CD4-positive, alpha-beta T cell treated with Interleukin-15 for 4 hours (primary cell): ENCODE measurements around the gene ARHGEF33.
"Not testable (repeated sequence)": the region's sequence is repeated elsewhere in the genome, so short reads cannot be mapped to it uniquely, and the experiment has no call there.

Experiments
- DNase-seq: peaks from one replicate; pipeline ENCODE4 v3.0.0-alpha.2; 2020; ENCODE audit warnings: low spot score

ARHGEF33 gene

DNA sequence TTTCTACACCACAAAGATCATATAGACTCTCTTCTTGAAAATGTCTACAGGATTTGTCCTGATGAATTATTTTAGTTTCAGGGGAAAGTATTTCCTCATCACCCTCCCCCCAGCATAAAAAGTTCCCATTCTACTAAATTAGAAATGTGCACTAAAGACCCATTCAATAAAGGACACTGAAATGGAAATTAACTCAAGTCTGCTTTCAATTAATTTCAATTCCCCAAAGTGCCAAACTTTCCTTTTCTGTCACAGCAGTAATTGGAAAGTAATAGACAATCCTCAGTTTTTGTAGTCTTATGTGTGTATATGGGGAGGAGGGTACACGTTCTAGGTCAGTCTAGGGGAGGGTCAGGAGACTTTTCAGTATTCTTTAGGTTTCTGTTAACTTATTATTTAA, 21.5 kb downstream of the ARHGEF33 start:
- no peak for DNase-seq

DNA sequence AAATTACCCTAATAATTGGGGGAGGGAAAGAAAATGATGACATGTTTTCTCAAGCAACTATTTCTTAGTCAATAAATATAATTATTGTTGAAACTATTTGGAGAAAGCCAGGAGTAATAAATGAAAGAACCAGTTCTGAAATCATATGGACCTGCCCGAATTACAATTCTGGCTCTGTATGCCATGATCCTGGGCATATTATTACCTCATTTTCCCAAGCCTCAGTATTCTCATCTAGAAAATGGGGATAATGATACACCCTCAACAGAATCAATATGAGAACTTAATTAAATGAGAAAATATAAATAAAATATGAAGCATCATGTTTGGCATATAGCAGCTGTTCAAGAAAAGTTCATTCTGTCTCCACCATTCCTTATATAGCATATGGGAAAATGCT, 22.9 kb downstream of the ARHGEF33 start:
- DNase-seq: no peak

DNA sequence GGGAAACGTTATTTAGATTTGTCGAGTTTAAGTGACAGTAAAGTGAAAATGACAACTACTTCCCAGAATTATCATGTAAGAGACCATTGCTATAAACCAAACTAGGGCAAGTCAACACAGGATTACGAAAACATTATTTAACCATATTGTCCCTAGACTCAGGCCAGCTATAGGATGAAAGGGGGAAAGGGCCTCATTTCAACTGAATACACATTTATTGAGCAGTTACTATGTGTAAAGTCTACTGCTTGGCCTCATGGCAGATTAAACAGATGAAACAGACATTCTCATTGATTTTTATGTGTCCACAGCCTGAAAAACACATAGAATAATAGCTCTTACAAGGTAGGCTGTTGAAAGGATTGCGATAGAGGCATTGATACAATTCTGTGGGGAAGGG, 32.7 kb downstream of the ARHGEF33 start:
- DNase-seq: no peak

DNA sequence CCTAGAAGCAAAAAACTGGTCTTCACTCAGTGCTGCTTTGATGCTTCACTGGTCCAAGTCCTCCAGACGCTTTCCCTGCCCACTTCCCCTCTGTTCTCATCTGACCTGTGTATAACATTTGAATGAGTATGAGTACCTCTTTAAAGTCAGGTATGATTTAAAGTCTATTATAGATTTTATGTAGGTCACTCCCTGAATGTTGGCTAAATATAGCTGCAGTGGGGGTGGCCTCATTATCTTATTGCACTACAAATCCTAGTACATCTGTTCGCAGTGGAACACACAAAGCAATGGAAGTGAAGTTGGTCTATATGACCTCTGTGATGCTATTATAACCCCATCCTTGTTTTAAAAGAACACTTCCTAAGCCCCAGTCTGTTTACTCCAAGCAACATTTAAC, 33.2 kb downstream of the ARHGEF33 start:
- no peak for DNase-seq

DNA sequence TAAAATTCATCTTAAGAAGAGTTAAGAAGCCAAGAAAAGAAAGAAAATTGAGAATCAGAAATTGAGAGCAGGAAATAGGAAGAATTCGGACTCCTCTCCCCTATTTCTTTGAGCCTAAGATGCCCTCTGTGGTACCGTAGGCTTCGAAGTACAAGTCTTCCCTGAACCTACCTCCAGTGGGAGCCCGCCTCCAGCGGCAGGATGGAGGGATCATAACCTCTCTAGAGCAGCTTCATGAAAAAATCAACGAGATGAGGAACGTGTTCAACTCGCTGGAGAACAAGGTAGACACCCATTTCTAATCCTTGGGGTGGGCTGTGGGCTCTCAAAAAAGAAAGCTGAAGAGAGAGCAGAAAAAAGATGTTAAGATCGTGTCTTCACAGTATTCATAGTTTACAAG, 36.3 kb downstream of the ARHGEF33 start:
- no peak for DNase-seq

DNA sequence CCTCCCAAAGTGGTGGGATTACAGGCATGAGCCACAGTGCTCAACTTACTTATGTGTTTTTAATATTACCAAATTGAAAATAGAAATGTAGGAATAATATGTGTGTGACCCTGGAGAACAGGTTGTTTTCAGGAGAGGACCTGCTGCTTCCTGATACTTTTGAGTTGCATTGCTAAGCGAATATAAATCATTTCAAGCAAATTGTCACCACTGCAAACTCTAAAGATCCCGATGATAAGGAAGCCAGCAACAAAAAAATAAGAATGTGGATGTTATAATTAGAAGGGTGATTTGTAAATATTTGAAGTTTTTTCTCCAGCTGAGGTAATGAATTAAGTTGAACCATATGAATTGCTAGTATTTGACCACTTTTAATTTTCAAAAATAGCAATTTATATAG, 40.9 kb downstream of the ARHGEF33 start:
- DNase-seq: no peak

DNA sequence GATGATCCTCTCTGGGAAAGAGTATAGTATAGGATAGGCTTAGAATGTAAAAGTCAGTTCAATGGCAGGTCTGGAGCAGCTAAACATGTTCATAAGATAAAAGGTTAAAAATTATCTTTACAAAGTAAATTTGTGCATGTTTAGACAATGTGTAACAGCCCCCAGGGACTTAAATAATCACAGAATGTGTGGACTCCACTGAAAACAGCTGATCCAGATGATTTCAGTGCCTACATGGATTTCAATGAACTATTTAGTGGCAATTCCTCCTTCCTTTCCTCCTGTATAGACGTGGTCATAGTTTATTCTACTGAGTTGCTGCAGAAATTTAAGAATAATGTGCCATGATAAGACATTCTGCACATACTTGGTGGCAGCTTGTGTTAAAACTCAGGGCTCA, 42.9 kb downstream of the ARHGEF33 start:
- DNase-seq: no peak

DNA sequence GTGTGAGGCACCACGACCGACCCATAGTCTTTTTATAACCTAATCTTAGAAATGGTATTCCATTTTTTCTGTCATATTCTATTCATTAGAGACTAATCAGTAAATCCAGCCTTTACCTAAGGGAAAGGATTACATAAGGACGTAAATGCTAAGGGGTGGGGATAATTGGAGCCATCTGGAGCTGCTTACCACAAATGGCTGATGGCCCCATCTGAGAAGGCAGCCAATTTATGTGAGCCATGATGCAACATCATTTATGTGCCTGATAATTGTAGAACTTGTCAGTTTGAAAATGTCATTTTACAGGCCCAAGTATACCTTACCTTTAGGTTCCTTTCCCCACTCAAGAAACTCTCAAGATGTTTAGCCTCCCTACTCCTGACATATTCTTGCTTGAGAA, 44.0 kb downstream of the ARHGEF33 start:
- DNase-seq: no peak

DNA sequence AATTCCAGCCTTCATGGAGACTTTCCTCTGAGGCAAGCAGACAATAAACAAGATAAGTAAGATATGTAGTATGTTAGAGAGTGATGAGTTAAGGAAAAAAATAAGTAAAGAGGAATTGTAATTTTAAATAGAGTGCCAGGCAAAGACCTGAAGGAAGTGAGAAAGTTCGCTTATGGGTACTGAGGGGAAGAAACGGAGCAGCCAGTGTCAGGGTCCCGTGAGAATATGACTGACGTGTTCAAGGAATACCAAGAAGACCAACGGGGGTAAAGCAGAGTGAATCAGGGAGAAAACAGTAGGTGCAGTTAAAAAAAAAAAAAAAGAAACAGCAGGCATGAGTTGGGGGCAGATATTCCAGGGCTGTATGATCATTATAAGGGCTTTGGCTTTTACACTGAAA, 45.1 kb downstream of the ARHGEF33 start:
- DNase-seq: no peak

DNA sequence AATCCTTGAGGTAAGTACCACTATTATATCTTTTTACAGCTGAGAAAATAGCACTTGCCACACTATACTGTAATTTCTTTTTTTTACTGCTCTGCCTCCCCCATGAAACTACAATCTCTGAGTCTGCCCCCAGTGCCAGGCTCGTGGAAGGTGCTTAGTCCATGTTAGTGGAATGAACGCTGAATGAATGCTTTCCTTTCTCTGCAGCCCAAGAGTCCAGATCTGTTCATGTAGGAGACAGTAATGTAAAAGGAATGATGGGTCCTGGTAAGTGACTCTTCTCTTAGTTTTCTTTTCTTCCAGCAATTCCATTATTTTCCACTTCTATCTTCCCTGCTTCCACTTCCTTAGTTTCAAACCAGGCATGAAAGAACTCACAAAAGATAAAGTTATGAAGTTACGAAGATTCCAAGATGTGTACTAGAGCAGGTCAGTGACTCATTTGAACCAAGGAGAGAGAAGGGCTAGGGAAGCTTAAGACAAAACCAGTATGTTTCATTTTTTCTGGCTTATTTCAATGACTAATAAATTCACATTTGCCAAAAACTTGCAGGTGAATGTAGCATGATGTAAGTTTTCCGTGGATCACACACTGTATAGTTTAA, 46.0 kb downstream of the ARHGEF33 start:
- no peak for DNase-seq

DNA sequence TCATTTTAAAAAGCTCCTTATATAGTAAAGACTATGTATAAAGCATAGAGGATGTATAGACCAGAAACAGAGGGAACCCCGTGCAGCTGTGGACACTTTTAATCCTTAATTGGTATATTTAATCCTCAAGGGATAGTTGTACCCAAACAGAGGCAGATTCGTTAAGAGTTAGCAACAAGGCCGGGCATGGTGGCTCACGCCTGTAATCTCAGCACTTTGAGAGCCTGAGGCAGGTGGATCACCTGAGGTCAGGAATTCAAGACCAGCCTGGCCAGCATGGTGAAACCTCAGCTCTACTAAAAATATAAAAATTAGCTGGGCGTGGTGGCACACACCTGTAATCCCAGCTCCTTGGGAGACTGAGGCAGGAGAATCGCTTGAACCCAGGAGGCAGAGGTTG, 46.8 kb downstream of the ARHGEF33 start:
- DNase-seq: not testable (repeated sequence)

DNA sequence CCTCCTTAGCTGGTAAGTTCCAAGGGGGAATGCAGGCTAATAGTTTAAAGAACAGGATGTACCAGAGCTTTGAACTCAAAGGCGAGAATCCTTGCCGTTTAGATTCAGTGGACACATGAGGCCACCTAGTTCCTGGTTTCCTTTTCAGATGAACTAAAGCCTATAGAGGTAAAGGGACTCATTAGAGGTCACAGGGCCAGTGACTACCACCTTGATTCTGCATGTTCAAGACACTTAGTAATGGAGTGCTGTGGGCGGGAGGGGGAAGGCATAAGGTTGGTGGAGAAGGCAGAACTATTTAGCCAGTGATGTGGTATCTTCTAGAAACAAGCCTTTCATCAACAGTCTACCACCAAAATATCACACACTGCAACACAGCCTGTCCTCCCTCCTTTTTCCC, 47.9 kb downstream of the ARHGEF33 start:
- no peak for DNase-seq

DNA sequence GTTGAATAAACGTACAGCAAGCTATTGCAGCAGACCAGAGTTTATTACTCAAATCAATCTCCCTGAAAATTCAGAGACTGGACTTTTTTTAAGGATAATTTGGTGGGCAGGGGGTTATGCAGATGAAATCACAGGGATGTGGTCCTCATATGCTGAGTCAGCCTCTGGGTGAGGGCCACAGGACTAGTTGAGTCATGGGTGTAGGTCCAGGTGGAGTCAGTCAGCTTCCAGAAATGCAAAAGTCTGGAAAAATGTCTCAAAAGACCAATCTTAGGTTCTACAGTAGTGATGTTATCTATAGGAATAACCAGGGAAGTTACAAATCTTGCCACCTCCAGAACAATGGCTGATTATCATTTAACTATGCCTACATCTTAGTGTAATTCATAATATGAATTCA, 51.1 kb downstream of the ARHGEF33 start:
- DNase-seq: no peak

DNA sequence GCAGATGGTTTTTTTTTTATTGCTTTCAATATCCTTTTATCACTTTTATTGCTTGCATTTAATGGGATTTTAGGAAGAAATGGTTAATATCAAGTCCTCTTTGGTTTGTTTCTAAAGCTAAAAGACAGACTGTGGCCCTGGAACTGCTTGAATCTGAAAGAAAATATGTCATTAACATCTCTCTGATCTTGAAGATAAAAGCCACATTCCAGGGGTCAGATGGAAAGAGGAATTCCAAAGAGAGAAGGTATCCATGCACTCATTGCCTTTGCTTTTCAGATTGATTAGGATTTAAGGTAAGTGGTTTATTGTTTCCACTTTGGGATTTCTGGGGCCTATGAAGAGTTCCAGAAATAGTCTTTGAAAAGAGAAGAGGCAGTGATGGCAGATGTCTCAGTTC, 54.1 kb downstream of the ARHGEF33 start:
- no peak for DNase-seq

DNA sequence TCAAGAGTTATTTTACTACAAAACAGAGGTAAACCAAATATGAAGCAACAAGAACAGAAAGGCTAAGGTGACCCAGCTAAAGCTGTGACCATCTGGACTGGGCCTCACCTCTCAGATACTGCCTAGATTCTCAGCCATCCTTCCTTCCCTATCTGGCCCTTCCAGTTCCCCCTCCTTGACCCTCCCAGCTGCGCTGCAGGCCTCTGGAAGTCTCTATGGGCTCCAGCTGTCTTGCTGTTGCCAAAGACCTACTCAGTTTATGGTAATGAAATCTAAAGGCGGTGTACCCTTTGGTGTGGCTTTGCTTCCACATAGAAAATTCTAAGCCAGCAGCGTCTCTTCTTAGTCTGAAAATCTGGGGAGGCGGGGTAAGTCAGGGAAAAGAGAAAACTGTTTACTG, 55.7 kb downstream of the ARHGEF33 start:
- DNase-seq: no peak

DNA sequence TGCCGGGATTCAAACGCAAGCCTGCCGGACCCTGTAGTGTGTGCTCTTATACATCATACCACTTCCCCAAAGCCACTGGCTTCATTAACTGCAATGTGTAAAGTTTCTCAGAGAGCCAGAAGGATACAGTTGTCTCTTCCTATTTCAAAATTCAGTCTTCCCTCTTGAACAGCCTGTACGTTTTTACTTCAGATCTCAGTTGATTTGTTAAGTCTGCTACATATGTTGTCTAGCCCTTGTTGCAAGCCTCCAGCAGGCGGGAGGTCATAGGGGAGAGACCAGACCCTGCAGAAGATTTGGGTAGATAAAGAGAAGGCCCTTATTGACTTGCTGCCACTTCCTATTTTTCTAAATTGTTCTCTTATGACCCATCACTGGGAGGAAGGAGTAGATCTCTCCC, 56.2 kb downstream of the ARHGEF33 start:
- DNase-seq: no peak

DNA sequence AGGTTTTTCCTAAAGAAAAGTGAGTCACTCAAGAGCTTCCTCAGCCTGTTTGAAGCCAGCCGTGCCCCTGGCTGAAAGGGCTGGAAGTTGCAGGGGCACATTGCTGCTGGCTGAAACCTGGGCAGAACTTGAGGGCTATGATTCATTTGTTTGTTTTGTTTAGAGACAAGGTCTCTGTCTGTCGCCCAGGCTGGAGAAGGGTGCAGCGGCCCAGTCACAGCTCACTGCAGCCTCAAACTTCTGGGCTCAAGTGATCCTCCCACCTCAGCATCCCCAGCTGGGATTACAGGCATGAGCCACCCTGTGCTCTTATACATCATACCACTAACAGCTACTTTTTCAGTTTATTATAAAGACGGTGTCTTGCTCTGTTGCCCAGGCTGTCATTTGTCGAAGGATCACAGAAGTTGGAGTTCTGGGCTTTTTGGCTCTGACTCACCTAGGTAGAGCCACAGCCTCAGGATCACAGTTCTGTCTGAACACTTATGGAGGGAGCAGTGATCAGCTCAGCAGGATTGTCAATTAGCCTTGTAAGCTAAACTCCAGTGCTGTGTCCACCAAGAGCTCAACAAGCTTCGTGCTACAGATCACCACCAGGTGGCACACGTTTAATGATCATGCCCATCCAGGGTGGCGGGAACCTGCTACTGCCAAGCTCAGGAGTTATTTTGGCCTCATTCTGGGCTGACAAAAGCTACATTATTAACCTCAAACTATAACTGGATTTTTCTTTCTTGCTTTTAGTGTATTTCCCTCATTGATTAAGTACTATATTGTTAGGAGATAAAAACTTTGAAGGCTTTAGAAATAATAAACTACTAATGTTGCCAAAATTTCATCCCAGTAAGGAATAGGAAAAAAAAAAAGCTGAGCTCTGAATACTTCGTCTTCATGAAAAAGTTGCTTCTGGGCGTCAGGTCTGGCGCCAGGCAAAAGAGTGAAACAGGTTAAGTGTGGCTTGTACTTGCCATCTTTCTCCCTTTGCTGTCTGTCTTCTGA, 57.9 kb downstream of the ARHGEF33 start:
- DNase-seq: peak; percentile 53

DNA sequence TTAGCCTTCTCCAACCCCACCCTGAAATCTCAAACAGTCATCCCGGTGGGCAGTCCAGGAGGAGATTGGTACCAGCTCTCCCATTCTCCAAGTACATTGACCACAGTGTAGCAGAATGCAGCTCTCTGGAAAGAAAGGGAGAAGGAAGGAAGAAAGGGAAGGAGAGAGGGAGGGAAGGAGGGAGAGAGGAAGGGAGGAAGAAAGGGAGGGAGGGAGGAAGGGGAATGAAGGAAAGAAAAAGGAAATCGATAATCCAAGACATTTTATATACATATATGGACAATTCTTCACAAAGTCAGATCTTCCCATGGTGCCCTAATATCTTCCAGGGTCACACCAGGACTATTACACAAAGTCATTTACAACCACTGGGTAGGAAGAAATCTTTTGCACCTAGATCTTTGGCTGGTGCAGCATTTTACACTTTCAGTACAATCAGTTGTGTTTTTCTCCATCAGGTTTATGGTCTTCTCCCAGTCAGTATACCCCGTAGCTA, 58.8 kb downstream of the ARHGEF33 start:
- no peak for DNase-seq

DNA sequence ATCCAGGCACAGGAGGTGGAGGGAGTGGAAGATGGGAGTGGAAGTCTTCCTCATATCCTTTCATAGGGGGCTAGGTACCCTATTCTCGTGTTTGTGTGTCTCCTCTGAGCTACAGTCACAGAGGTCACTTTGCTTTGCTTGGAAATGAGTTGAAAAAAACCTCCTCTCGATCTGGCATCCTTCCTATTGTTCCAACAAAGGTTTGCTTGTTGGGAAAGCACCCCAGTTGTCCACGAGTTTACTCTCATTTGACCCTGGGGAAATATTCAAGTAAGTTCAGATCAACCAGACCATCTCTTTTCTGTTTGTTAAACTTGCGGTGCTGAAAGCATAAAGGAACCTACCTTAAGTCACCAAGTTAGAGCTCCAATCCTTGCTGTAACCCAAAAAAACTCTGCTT, 59.3 kb downstream of the ARHGEF33 start:
- no peak for DNase-seq

DNA sequence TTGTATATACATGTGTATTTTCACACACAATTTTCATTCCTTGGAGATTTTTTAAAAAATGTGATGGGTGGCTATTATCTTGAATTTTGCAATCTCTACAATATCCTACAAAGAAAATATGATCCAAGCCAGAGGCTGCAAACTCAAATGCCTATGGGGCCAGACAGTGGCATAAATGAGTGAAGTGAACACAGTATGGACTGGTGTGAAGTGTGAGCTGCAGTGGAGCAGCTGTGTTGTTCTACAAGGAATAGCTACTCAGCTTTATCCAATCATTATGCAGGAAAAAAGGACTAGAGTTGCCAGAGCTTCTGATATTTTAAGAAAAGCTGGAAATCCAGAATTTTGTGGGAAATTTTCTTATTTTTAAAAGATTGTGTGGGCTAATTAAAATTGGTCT, 62.1 kb downstream of the ARHGEF33 start:
- no peak for DNase-seq

DNA sequence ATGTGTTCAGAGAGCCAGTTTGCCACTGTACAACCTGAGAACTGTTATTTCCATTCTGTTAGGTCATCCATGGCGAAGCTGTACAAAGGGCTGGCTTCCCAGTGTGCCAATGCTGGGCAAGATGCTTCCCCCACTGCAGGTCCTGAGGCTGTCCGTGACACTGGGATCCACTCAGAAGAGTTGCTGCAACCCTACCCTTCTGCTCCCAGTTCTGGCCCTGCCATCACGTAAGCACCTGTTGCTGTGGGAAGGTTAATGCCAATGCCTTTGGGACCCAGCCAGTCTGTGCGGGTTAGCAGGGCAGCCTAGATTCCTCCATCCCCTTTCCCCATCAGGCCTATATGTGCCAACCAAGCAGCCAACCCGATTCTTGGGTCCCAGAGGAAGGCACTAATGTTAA, 68.3 kb downstream of the ARHGEF33 start:
- no peak for DNase-seq

DNA sequence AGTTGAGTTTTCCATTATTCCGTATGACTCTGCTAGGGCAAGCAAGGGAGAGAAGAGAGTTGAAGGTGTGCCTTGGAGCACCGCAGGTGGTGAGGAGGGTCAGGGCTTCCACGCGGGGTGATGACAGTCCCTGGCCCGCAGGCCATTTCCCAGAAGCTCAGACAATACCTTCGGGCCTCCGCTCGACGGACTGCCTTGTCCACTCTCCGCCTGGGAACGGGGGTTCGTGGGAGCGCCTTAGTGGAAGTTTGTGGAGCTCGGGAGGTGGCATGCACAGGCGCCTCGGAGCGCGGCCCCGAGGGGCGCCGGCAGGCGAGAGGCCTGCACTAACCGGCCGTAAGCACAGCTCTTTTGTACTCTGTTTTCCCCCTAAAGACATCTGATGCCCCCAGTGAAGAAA, 69.8 kb downstream of the ARHGEF33 start:
- DNase-seq: no peak

DNA sequence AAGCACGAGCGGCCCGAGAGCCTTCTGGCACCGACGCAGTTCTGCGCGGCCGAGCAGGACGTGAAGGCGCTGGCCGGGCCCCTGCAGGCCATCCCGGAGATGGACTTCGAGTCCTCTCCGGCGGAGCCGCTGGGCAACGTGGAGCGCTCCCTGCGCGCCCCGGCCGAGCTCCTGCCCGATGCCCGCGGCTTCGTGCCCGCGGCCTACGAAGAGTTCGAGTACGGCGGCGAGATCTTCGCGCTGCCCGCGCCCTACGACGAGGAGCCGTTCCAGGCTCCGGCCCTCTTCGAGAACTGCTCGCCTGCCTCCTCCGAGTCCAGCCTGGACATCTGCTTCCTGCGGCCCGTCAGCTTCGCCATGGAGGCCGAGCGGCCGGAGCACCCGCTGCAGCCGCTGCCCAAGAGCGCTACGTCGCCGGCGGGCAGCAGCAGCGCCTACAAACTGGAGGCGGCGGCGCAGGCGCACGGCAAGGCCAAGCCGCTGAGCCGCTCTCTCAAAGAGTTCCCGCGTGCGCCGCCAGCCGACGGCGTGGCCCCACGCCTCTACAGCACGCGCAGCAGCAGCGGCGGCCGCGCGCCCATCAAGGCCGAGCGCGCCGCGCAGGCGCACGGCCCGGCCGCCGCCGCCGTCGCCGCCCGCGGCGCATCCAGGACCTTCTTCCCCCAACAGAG, 70.4 kb downstream of the ARHGEF33 start:
- DNase-seq: peak; percentile 42
